HUES64 (cell line): ENCODE measurements around the gene CD80.
"Not testable (repeated sequence)": the region's sequence is repeated elsewhere in the genome, so short reads cannot be mapped to it uniquely, and the experiment has no call there.

Source experiments
- H3K27ac ChIP-seq: 2 replicates; pipeline ENCODE4 v1.7.0; 2013; ENCODE audit warnings: low read depth, low read length, inconsistent platforms
- H3K27me3 ChIP-seq: 2 replicates; pipeline ENCODE4 v1.6.1; 2013; ENCODE audit warnings: mild to moderate bottlenecking, low read length; ENCODE audit not compliant: insufficient read depth
- H3K36me3 ChIP-seq: 2 replicates; pipeline ENCODE4 v1.6.1; 2013; ENCODE audit warnings: mild to moderate bottlenecking, low read length; ENCODE audit not compliant: insufficient read depth
- H3K4me1 ChIP-seq: 2 replicates; pipeline ENCODE4 v1.6.1; 2013; ENCODE audit warnings: mild to moderate bottlenecking, low read length, moderate library complexity; ENCODE audit not compliant: insufficient read depth
- H3K4me3 ChIP-seq: 2 replicates; pipeline ENCODE4 v1.5.1; 2013; ENCODE audit warnings: mild to moderate bottlenecking, low read length, moderate library complexity
- H3K9ac ChIP-seq: 2 replicates; pipeline ENCODE4 v1.6.1; 2013; ENCODE audit warnings: mild to moderate bottlenecking, low read depth, low read length
- H3K9me3 ChIP-seq: 2 replicates; pipeline ENCODE4 v1.6.1; 2013; ENCODE audit warnings: low read depth, low read length; ENCODE audit not compliant: insufficient read depth
- WGBS: fragments of 150-250, 120-280 bp; methylation state at CpG from one replicate; pipeline ENCODE4 v1.1.7; 2013; ENCODE audit warnings: missing lambda C conversion rate; 5-methylcytosine and 5-hydroxymethylcytosine counted together

CD80 gene

GRCh38 chr3:119595639-119596334 lies 36.4 kb upstream of the CD80 start:
- Histone ChIP-seq H3K4me3 (no peak overlapping the region), H3K9ac (no peak overlapping the region), H3K9me3 (no peaks in the 10 kb centered on the region), H3K36me3 (no peaks in the 10 kb centered on the region), H3K27ac (no peak overlapping the region), H3K4me1 (no peaks in the 10 kb centered on the region), H3K27me3 (no peaks in the 10 kb centered on the region)
- whole genome bisulfite sequencing, result 91% methylated on average over 7 of the region's 7 CpGs

DNA sequence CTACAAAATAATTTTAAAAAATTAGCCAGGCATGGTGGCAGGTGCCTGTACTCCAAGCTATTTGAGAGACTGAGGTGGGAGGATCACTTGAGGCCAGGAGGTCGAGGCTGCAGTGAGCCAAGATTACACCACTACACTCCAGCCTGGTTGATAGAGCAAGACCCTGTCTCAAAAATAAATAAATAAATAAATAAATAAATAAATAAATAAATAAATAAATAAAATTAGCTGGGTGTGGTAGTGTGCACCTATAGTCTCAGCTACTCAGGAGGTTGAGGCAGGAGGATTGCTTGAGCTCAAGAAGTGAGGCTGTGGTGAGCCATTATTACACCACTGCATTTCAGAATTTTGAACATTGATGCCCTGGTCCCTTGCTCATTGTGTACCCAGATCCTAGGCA lies 35.5 kb upstream of the CD80 start:
- WGBS, result 83% methylated on average over 1 of the region's 1 CpG
- not testable (repeated sequence) for H3K27me3 ChIP-seq, H3K9me3 ChIP-seq, H3K36me3 ChIP-seq, H3K9ac ChIP-seq, H3K4me3 ChIP-seq, H3K4me1 ChIP-seq, H3K27ac ChIP-seq

DNA sequence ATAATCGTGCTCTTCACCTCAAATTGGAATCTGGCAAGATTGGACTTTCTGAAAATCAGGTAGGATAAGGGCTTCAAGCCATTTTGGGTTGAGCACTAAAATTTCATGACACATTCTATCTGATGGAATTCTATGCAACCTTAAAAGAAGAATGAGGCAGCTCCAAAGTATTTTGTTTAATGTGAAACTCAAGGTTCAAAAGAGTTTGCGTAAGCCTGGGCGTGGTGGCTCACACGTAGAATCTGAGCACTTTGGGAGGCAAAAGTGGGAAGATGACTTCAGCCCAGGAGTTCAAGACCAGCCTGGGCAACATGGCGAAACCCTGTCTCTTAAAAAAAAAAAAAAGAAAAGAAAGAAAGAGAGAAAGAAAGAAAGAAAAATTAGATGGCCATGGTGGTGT lies 34.7 kb upstream of the CD80 start:
- WGBS, result 93% methylated on average over 5 of the region's 5 CpGs
- H3K36me3 ChIP-seq, result no peaks in the 10 kb centered on the region
- no peak overlapping the region for H3K9ac ChIP-seq
- no peaks in the 10 kb centered on the region; the same call in 1 of the 2 replicates for H3K9me3 ChIP-seq
- no peaks in the 10 kb centered on the region for H3K27me3 ChIP-seq
- H3K27ac ChIP-seq, result no peak overlapping the region
- H3K4me1 ChIP-seq, result peaks cover 10% of the 10 kb centered on the region
- H3K4me3 ChIP-seq, result no peak overlapping the region

- no peaks in the 10 kb centered on the region; the same call in 1 of the 2 replicates for H3K9me3 ChIP-seq
- no peak overlapping the region for H3K9ac ChIP-seq
- no peak overlapping the region for H3K27ac ChIP-seq
- H3K36me3 ChIP-seq, result no peaks in the 10 kb centered on the region
- H3K27me3 ChIP-seq, result no peaks in the 10 kb centered on the region
- WGBS, result 86% methylated on average over 1 of the region's 1 CpG
- no peak overlapping the region for H3K4me3 ChIP-seq
- peaks cover 11% of the 10 kb centered on the region for H3K4me1 ChIP-seq
These were observed 33.4 kb upstream of the CD80 start for GRCh38 chr3:119592861-119593260.

- Histone ChIP-seq H3K27ac (no peak overlapping the region), H3K36me3 (no peaks in the 10 kb centered on the region), H3K4me1 (peaks cover 11% of the 10 kb centered on the region), H3K27me3 (no peaks in the 10 kb centered on the region), H3K9ac (no peak overlapping the region), H3K9me3 (no peaks in the 10 kb centered on the region; the same call in 1 of the 2 replicates), H3K4me3 (no peak overlapping the region)
- 88% methylated on average over 1 of the region's 1 CpG for WGBS
These were observed 31.3 kb upstream of the CD80 start for GRCh38 chr3:119590706-119591105.

- Histone ChIP-seq H3K4me1 (peaks cover 11% of the 10 kb centered on the region), H3K27ac (no peak overlapping the region; the same call in 1 of the 2 replicates), H3K9me3 (no peaks in the 10 kb centered on the region; the same call in 1 of the 2 replicates), H3K9ac (no peak overlapping the region), H3K27me3 (no peaks in the 10 kb centered on the region), H3K4me3 (no peak overlapping the region), H3K36me3 (no peaks in the 10 kb centered on the region)
- 57% methylated on average over 6 of the region's 6 CpGs for WGBS
These were observed 29.8 kb upstream of the CD80 start for GRCh38 chr3:119589102-119589773.

DNA sequence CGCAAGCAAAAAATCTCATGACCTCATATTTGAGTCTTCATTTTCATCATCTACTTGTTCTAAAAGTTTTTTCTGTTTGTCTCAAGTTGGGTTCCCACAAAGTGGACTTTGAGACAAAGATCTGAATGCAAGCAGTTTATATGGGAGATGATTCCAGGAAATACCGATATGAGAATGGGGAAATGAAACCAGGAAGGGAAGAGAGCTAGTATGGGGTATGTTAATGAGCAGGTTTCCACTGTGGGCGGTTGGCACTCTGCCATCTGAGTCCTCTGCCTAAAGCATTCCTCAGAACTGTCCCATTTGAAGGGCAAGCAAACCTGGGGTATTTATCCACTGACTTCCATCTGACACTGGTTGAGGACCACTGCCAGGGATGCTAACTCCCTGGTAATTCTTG lies 28.7 kb upstream of the CD80 start:
- WGBS, result 90% methylated on average over 3 of the region's 3 CpGs
- Histone ChIP-seq H3K36me3 (no peaks in the 10 kb centered on the region), H3K27ac (no peak overlapping the region), H3K9ac (no peak overlapping the region), H3K9me3 (no peaks in the 10 kb centered on the region; the same call in 1 of the 2 replicates), H3K27me3 (no peaks in the 10 kb centered on the region), H3K4me1 (peaks cover 11% of the 10 kb centered on the region), H3K4me3 (no peak overlapping the region)

GRCh38 chr3:119586733-119587172 lies 27.3 kb upstream of the CD80 start:
- no peak overlapping the region for H3K27ac ChIP-seq
- H3K4me1 ChIP-seq, result peaks cover 11% of the 10 kb centered on the region
- no peak overlapping the region for H3K4me3 ChIP-seq
- no peaks in the 10 kb centered on the region for H3K27me3 ChIP-seq
- 83% methylated on average over 3 of the region's 3 CpGs for WGBS
- no peak overlapping the region for H3K9ac ChIP-seq
- H3K9me3 ChIP-seq, result no peaks in the 10 kb centered on the region; the same call in 1 of the 2 replicates
- no peaks in the 10 kb centered on the region for H3K36me3 ChIP-seq

DNA sequence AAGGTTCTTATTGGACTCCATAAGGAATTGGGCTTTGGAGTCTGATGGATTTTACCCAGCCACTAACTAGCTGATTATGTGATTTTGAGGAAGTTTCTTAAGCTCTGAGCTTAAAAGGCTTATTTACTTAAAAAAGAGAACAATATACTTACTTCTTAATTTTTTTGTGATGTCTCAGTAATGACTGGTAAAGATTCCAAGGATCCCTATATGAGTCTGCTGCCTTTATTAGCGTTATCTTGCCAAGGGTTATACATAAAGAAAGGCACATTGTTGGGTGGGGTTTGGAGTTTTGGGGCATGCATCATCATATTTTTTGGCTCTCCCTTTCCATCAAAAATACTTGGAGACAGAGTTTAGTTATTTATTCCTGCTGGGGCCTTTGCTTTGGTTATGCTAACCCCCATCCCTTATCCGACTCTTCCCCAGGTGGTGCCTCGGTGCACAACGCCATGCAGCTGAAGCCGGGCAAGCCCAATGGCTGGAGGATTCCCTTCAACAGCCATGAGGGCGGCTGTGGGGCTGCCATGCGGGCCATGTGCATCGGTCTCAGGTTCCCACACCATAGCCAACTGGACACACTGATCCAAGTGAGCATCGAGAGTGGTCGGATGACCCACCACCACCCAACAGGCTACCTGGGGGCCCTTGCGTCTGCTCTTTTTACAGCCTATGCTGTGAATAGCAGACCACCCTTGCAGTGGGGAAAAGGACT lies 26.6 kb upstream of the CD80 start:
- H3K9me3 ChIP-seq, result no peaks in the 10 kb centered on the region; the same call in 1 of the 2 replicates
- no peak overlapping the region for H3K27ac ChIP-seq
- 94% methylated on average over 11 of the region's 11 CpGs for WGBS
- no peak overlapping the region for H3K4me3 ChIP-seq
- no peak overlapping the region for H3K9ac ChIP-seq
- peaks cover 11% of the 10 kb centered on the region for H3K4me1 ChIP-seq
- 0 out of 2 replicates have a peak, but pooled peaks cover 3% of the 10 kb centered on the region for H3K27me3 ChIP-seq
- no peaks in the 10 kb centered on the region for H3K36me3 ChIP-seq

- no peak overlapping the region for H3K27ac ChIP-seq
- H3K9ac ChIP-seq, result no peak overlapping the region
- peaks cover 16% of the 10 kb centered on the region for H3K4me1 ChIP-seq
- H3K36me3 ChIP-seq, result no peaks in the 10 kb centered on the region
- H3K4me3 ChIP-seq, result no peak overlapping the region
- WGBS, result 93% methylated on average over 10 of the region's 10 CpGs
- H3K27me3 ChIP-seq, result peaks cover 10% of the 10 kb centered on the region; the same call in 1 of the 2 replicates
- H3K9me3 ChIP-seq, result no peaks in the 10 kb centered on the region; the same call in 1 of the 2 replicates
These were observed 25.8 kb upstream of the CD80 start for GRCh38 chr3:119585208-119585607.

DNA sequence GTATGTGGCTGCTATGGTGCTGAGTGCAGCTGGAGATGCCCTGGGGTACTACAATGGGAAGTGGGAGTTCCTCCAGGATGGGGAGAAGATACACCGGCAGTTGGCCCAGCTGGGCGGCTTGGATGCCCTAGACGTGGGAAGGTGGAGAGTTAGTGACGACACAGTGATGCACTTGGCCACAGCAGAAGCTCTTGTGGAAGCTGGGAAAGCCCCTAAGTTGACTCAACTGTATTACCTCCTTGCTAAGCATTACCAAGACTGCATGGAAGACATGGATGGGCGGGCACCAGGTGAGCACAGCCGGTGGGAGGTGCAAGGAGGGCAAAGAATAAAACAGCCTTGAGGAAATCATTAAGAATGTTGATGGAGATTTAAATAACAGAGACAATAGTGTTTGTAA lies 22.8 kb upstream of the CD80 start:
- Histone ChIP-seq H3K9me3 (no peaks in the 10 kb centered on the region), H3K4me1 (peaks cover 6% of the 10 kb centered on the region), H3K9ac (no peak overlapping the region), H3K27me3 (peaks cover 27% of the 10 kb centered on the region), H3K27ac (no peak overlapping the region), H3K36me3 (no peaks in the 10 kb centered on the region), H3K4me3 (no peak overlapping the region)
- 78% methylated on average over 6 of the region's 6 CpGs for WGBS
